ENCODE data around the gene INHBA.

GRCh38 chr7:41705109-41705901 lies 2.4 kb upstream of the INHBA start:
- no peak for TF ChIP-seq TAF1 (IDR thresholded peaks at IDR 0.05; ENCODE audit: borderline replicate concordance, low read depth, low read length)
- no peak for TF ChIP-seq POLR2A (IDR thresholded peaks at IDR 0.05; ENCODE audit: low read depth, low read length)
- TF ChIP-seq POLR2AphosphoS5 (IDR thresholded peaks at IDR 0.05; ENCODE audit: low read depth, low read length): no peak

All from GM12892 (cell line).